B cell (primary cell): ENCODE results near the gene TCTN3. TPM values are rescaled to one million over a fixed set of nuclear protein-coding genes. Genes with fewer than 3 reads are reported as not detected.
A peak's percentile ranks its signal among the peaks of the same experiment; 100 is the strongest.

Experiments used
- ATAC-seq: fragments of 200-7000 bp; cut with Tn5 transposase; one replicate; pipeline ENCODE4 v1.10.0; 2021; ENCODE audit warnings: low read depth, mild to moderate bottlenecking, moderate number of reproducible peaks, moderate library complexity
- CTCF ChIA-PET: fragments of 350-600 bp; sonication (Branson Sonifier 250); formaldehyde crosslinking; loops from one replicate; lab custom pipeline; 2021; ENCODE audit warnings: antibody characterized with exemption, inconsistent platforms; lab: Charles Lee
- POLR2A ChIA-PET: fragments of 350-600 bp; sonication (Branson Sonifier 250); formaldehyde crosslinking; loops from one replicate; lab custom pipeline; 2021; ENCODE audit warnings: antibody characterized with exemption; lab: Charles Lee
- DNase-seq: peaks from one replicate; pipeline ENCODE4 v3.0.0; 2013
- H2AFZ ChIP-seq: 2 replicates; pipeline ENCODE4 v1.6.1; 2012; ENCODE audit warnings: mild to moderate bottlenecking, low read depth, low read length; ENCODE audit not compliant: insufficient read depth, poor library complexity, severe bottlenecking
- H3K27ac ChIP-seq, 2 donors: 1 replicate in 1 of 2; 2 replicates in 1 of 2; pipeline ENCODE4 v1.5.1; 2012 to 2013; ENCODE audit warnings: low read length in 2 of 2, mild to moderate bottlenecking in 2 of 2, moderate library complexity in 1 of 2
- H3K27me3 ChIP-seq, 4 experiments: fragments of 200-600 bp in 1 of 4; sonication (generic) in 1 of 4; replicated peaks in 1 of 4; 1 replicate in 2 of 4; 2 replicates in 2 of 4; pipeline versions ENCODE4 v1.6.1 to v1.7.0; 2013 to 2016; ENCODE audit warnings: low read length in 3 of 4, mild to moderate bottlenecking in 2 of 4, mixed read lengths in 1 of 4, moderate library complexity in 1 of 4; ENCODE audit not compliant: insufficient read depth in 4 of 4, control insufficient read depth in 3 of 4; ENCODE audit errors: control extremely low read depth in 1 of 4
- H3K36me3 ChIP-seq, 2 experiments: replicated peaks in 1 of 2; 1 replicate in 1 of 2; 2 replicates in 1 of 2; pipeline versions ENCODE4 v1.6.1 to v1.7.1; 2013; ENCODE audit warnings: low read length in 1 of 2; ENCODE audit not compliant: insufficient read depth in 2 of 2, control insufficient read depth in 1 of 2; ENCODE audit errors: control extremely low read depth in 1 of 2, extremely low read depth in 1 of 2
- H3K4me1 ChIP-seq, 2 donors: fragments of 200-600 bp in 1 of 2; sonication (generic) in 1 of 2; 1 replicate in 1 of 2; 2 replicates in 1 of 2; pipeline versions ENCODE4 v1.5.1 to v1.6.1; 2013 to 2017; ENCODE audit warnings: low read length in 2 of 2; ENCODE audit not compliant: control insufficient read depth in 2 of 2, insufficient read depth in 2 of 2
- H3K4me2 ChIP-seq: replicated peaks from 2 replicates; pipeline ENCODE3; 2012; ENCODE audit warnings: mild to moderate bottlenecking, low read depth, low read length; ENCODE audit not compliant: poor library complexity, severe bottlenecking
- H3K4me3 ChIP-seq, 5 experiments: fragments of 200-600 bp in 1 of 5; sonication (generic) in 1 of 5; 1 replicate in 3 of 5; 2 replicates in 2 of 5; pipeline versions ENCODE4 v1.5.1 to v1.7.0; 2011 to 2016; ENCODE audit warnings: low read length in 4 of 5, mild to moderate bottlenecking in 4 of 5, low read depth in 2 of 5, control low read depth in 1 of 5, moderate library complexity in 1 of 5; ENCODE audit not compliant: insufficient read depth in 1 of 5; ENCODE audit errors: control extremely low read depth in 1 of 5, extremely low read depth in 1 of 5
- H3K79me2 ChIP-seq: fragments of 200-600 bp; sonication (generic); one replicate; pipeline ENCODE4 v1.6.0; 2016; ENCODE audit warnings: low read length; ENCODE audit not compliant: control insufficient read depth, insufficient read depth
- H3K9ac ChIP-seq: fragments of 200-600 bp; sonication (generic); 2 replicates; pipeline ENCODE4 v1.6.1; 2017; ENCODE audit warnings: mild to moderate bottlenecking, low read length, moderate library complexity
- H3K9me3 ChIP-seq, 3 donors: one replicate each; pipeline versions ENCODE4 v1.6.1 to v1.7.1; 2013; ENCODE audit warnings: low read length in 2 of 3; ENCODE audit not compliant: control insufficient read depth in 2 of 3, insufficient read depth in 1 of 3; ENCODE audit errors: control extremely low read depth in 1 of 3
- H4K20me1 ChIP-seq: 2 replicates; pipeline ENCODE4 v1.6.0; 2012; ENCODE audit warnings: mild to moderate bottlenecking, low read length; ENCODE audit not compliant: insufficient read depth, control insufficient read depth, poor library complexity, severe bottlenecking
- H3K27ac Mint-ChIP-seq: one replicate; pipeline ENCODE4 v1.8.0; 2021; ENCODE audit warnings: mixed read lengths
- H3K27me3 Mint-ChIP-seq: one replicate; pipeline ENCODE4 v1.8.0; 2021; ENCODE audit warnings: mixed read lengths
- H3K4me1 Mint-ChIP-seq: one replicate; pipeline ENCODE4 v1.8.0; 2021; ENCODE audit warnings: mixed read lengths
- H3K4me3 Mint-ChIP-seq: one replicate; pipeline ENCODE4 v1.8.0; 2021; ENCODE audit warnings: mixed read lengths
- H3K9me3 Mint-ChIP-seq: one replicate; pipeline ENCODE4 v1.8.0; 2022; ENCODE audit warnings: mixed read lengths; ENCODE audit not compliant: insufficient read depth
- EZH2 ChIP-seq: IDR thresholded peaks from 2 replicates; pipeline ENCODE4 v1.6.1; 2012; ENCODE audit warnings: borderline replicate concordance, low read depth, mild to moderate bottlenecking, moderate library complexity, low read length; ENCODE audit not compliant: insufficient read depth, poor library complexity, severe bottlenecking
- WGBS: methylation state at CpG from one replicate; pipeline ENCODE4 v1.1.5; 2013; ENCODE audit warnings: missing lambda C conversion rate; ENCODE audit not compliant: insufficient coverage; 5-methylcytosine and 5-hydroxymethylcytosine counted together
- intact Hi-C: fragments of 100-400 bp; cut with micrococcal nuclease; formaldehyde crosslinking; loops from one replicate; pipeline ENCODE4 v1.10.0; 2022
- polyA plus RNA-seq: library from polyadenylated mRNA; depleted of rRNA; stranded (reverse); fragments of >200 nt; gene quantifications from 2 replicates; pipeline ENCODE4 v1.2.3, GENCODE V29; 2012
- total RNA-seq, 2 donors: library from RNA; stranded (reverse); fragments of 120-200 nt in 1 of 2; gene quantifications; 1 replicate in 1 of 2; 2 replicates in 1 of 2; pipeline versions ENCODE4 v1.2.3 to v1.2.4, GENCODE V29; 2013 to 2022
- TF ChIP-seq, protein P1 (sequence below): fragments of 200-600 bp; IDR thresholded peaks from one replicate; pipeline ENCODE4 v1.8.0; 2022; ENCODE audit warnings: antibody characterized with exemption, mild to moderate bottlenecking

TCTN3 gene
- total and polyA plus RNA-seq, 2 donors (not counting 1 experiment from before 2014, with no cell fraction given) = 16.9 to 34.1 TPM

DNA sequence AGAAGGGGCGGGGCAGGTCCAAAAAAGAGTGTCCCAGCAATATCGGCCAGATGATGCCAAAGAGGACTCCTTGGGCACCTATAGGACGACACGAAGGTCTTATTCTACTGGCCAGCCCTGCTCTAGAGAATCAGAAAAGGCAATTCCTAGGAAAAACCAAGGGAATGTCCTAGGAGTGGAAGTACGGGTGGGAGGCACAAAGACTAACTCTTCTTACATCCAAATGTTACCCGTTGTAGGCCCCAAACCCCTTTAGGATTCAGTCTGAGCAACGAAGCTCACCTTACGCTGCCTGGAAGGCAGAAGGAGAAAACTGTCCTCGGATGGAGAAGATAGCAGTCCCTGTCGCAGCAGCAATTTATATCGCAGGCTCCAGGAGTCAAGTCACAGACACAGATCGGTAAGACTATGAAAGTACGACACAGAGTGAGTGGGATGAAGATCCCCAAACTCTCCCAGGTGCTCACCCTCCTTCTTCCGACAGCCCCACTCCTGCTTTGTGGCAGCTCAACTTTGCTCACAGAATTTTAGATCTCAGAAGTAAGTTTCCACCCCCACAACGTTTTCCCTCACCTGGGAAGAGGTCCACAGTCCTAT lies 558 bp downstream of the TCTN3 start:
- H3K9me3 ChIP-seq = no peaks in the 10 kb centered on the region
- peaks cover 4% of the 10 kb centered on the region for H4K20me1 ChIP-seq
- Mint-ChIP-seq H3K4me3 (peak overlapping the region; percentile 95), H3K9me3 (no peaks in the 10 kb centered on the region), H3K27ac (peak overlapping the region; percentile 95), H3K4me1 (peaks cover 64% of the 10 kb centered on the region), H3K27me3 (no peaks in the 10 kb centered on the region)
- peak overlapping the region; percentile 88 for H2AFZ ChIP-seq
- ATAC-seq = no peak
- WGBS = 21% methylated on average over 13 of the region's 15 CpGs
- H3K4me2 ChIP-seq = peak overlapping the region; percentile 88
- peaks cover 0 to 21% of the 10 kb centered on the region in 2 experiments for H3K36me3 ChIP-seq
- ChIA-PET CTCF (interaction anchor here (0.5 to 13.1 kb wide), 55 partner anchors 9 to 578 kb away, joined by 3 to 704 read pairs (median 5); partner anchors contain the start of genes BLNK, CC2D2B, ENTPD1 and ZNF518A), POLR2A (interaction anchor here (0.8 to 3.5 kb wide), 13 partner anchors 41 to 177 kb away, joined by 3 to 31 read pairs (median 4); partner anchors contain the start of gene ENTPD1)
- no peak for DNase-seq
- TF ChIP-seq EZH2 = no peak
- TF ChIP-seq, protein P1, sequence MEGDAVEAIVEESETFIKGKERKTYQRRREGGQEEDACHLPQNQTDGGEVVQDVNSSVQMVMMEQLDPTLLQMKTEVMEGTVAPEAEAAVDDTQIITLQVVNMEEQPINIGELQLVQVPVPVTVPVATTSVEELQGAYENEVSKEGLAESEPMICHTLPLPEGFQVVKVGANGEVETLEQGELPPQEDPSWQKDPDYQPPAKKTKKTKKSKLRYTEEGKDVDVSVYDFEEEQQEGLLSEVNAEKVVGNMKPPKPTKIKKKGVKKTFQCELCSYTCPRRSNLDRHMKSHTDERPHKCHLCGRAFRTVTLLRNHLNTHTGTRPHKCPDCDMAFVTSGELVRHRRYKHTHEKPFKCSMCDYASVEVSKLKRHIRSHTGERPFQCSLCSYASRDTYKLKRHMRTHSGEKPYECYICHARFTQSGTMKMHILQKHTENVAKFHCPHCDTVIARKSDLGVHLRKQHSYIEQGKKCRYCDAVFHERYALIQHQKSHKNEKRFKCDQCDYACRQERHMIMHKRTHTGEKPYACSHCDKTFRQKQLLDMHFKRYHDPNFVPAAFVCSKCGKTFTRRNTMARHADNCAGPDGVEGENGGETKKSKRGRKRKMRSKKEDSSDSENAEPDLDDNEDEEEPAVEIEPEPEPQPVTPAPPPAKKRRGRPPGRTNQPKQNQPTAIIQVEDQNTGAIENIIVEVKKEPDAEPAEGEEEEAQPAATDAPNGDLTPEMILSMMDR = no peak
- peak overlapping the region; percentile 61 to 96 (median 73) for H3K4me3 ChIP-seq
- peaks cover 30% of the 10 kb centered on the region for H3K79me2 ChIP-seq
- no peaks in the 10 kb centered on the region for H3K27me3 ChIP-seq
- intact Hi-C loops = loop anchor here (1.0 kb wide), 1 partner anchor 37 kb away; the partner anchor contains the start of gene ALDH18A1
- peaks cover 33 to 36% of the 10 kb centered on the region in 2 donors for H3K4me1 ChIP-seq
- H3K27ac ChIP-seq = peak overlapping the region; percentile 58 to 93
- peak overlapping the region; percentile 92 for H3K9ac ChIP-seq

DNA sequence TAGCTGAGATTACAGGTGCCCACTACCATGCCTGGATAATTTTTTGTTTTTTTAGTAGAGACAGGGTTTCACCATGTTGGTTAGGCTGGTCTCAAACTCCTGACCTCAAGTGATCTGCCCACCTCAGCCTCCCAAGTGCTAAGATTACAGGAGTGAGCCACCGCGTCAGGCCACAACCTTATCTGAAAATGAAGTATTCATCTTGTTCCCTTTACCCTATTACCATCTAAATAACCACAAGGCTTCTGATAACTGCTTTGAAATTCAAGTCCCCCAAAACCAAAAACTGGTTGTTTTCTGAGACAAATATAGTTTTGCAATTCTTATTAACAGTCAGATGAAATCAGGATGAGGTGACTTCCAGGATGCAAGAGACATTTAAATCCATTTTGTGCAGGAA lies 2.4 kb downstream of the TCTN3 start:
- no peaks in the 10 kb centered on the region for H3K9me3 Mint-ChIP-seq
- no peaks in the 10 kb centered on the region for H3K27me3 Mint-ChIP-seq
- intact Hi-C loops = no loop called here
- H3K27ac Mint-ChIP-seq = no peak overlapping the region
- Histone ChIP-seq H3K4me1 (peaks cover 17 to 20% of the 10 kb centered on the region in 2 donors), H3K27me3 (no peaks in the 10 kb centered on the region), H2AFZ (no peak overlapping the region), H3K27ac (no peak overlapping the region), H3K4me2 (no peak overlapping the region), H3K36me3 (peaks cover 0 to 34% of the 10 kb centered on the region in 2 experiments), H3K9me3 (no peaks in the 10 kb centered on the region), H3K79me2 (peaks cover 30% of the 10 kb centered on the region), H3K9ac (no peak overlapping the region), H4K20me1 (peaks cover 4% of the 10 kb centered on the region), H3K4me3 (no peak overlapping the region)
- no peak overlapping the region for H3K4me3 Mint-ChIP-seq
- ATAC-seq = no peak
- peaks cover 45% of the 10 kb centered on the region for H3K4me1 Mint-ChIP-seq
- TF ChIP-seq, protein P1 = no peak
- TF ChIP-seq EZH2 = no peak
- 83% methylated on average over 2 of the region's 2 CpGs for WGBS
- ChIA-PET CTCF (interaction anchor here (5.9 to 13.1 kb wide), 2 partner anchors 145 to 173 kb away, joined by 221 to 704 read pairs; no protein-coding TSS in a partner anchor), POLR2A (no interaction called here)
- no peak for DNase-seq
